OCI-LY1 (cell line): Measurements from ENCODE around the gene TMEM151A.

Experiments used
- H2AFZ ChIP-seq: fragments of 200-600 bp; sonication (generic), shearing (Covaris generic); 2 replicates; pipeline ENCODE4 v1.6.0; 2014; ENCODE audit warnings: antibody characterized with exemption, mild to moderate bottlenecking, low read length
- H3F3A ChIP-seq: fragments of 200-600 bp; sonication (generic), shearing (Covaris generic); 2 replicates; pipeline ENCODE4 v1.6.0; 2014; ENCODE audit warnings: mild to moderate bottlenecking, antibody characterized with exemption, low read length, moderate library complexity; ENCODE audit not compliant: insufficient read depth
- H3K27ac ChIP-seq: fragments of 200-600 bp; sonication (generic); 2 replicates; pipeline ENCODE4 v1.5.1; 2014; ENCODE audit warnings: low read length, mixed run types, mild to moderate bottlenecking, low read depth; ENCODE audit not compliant: poor library complexity, severe bottlenecking
- H3K27me3 ChIP-seq: fragments of 200-600 bp; sonication (generic); 2 replicates; pipeline ENCODE4 v1.6.0; 2014; ENCODE audit warnings: antibody characterized with exemption, mild to moderate bottlenecking, low read length, moderate library complexity; ENCODE audit not compliant: insufficient read depth
- H3K36me3 ChIP-seq: fragments of 200-600 bp; sonication (generic); 2 replicates; pipeline ENCODE4 v1.6.1; 2014; ENCODE audit warnings: mild to moderate bottlenecking, antibody characterized with exemption, low read length, moderate library complexity, mixed read lengths; ENCODE audit not compliant: insufficient read depth
- H3K4me1 ChIP-seq: fragments of 200-600 bp; sonication (generic); 2 replicates; pipeline ENCODE4 v1.5.1; 2014; ENCODE audit warnings: mild to moderate bottlenecking, low read length, moderate library complexity; ENCODE audit not compliant: insufficient read depth, severe bottlenecking
- H3K4me2 ChIP-seq: fragments of 200-600 bp; sonication (generic), shearing (Covaris generic); 2 replicates; pipeline ENCODE4 v1.6.1; 2014; ENCODE audit warnings: low read length
- H3K4me3 ChIP-seq: fragments of 200-600 bp; sonication (generic); 2 replicates; pipeline ENCODE4 v1.5.1; 2014; ENCODE audit warnings: low read length, low read depth, mild to moderate bottlenecking, mixed read lengths; ENCODE audit not compliant: poor library complexity, severe bottlenecking
- H3K79me2 ChIP-seq: fragments of 200-600 bp; shearing (Covaris generic); 2 replicates; pipeline ENCODE4 v1.6.1; 2016; ENCODE audit warnings: mixed run types, low read length, mixed read lengths; ENCODE audit not compliant: insufficient read depth
- H3K9ac ChIP-seq: fragments of 200-600 bp; sonication (generic), shearing (Covaris generic); 2 replicates; pipeline ENCODE4 v1.6.1; 2014; ENCODE audit warnings: mild to moderate bottlenecking, low read length, mixed read lengths
- H3K9me2 ChIP-seq: fragments of 200-600 bp; sonication (generic), shearing (Covaris generic); 2 replicates; pipeline ENCODE4 v1.6.1; 2014; ENCODE audit warnings: low read depth, mild to moderate bottlenecking, low read length, mixed read lengths
- H3K9me3 ChIP-seq: fragments of 200-600 bp; shearing (Covaris generic); 2 replicates; pipeline ENCODE4 v1.6.1; 2014; ENCODE audit warnings: low read length, mixed read lengths
- H4K20me1 ChIP-seq: fragments of 200-600 bp; sonication (generic), shearing (Covaris generic); 2 replicates; pipeline ENCODE4 v1.6.0; 2016; ENCODE audit warnings: mild to moderate bottlenecking, low read length; ENCODE audit not compliant: insufficient read depth
- CTCF ChIP-seq: fragments of 200-600 bp; sonication (generic), shearing (Covaris generic); IDR thresholded peaks from 2 replicates; pipeline ENCODE4 v1.5.1; 2017; ENCODE audit warnings: mild to moderate bottlenecking, antibody characterized with exemption, low read length, moderate library complexity, mixed read lengths
- EZH2 ChIP-seq: fragments of 200-600 bp; sonication (generic), shearing (Covaris generic); IDR thresholded peaks from 2 replicates; pipeline ENCODE4 v1.8.0; 2017; ENCODE audit warnings: borderline replicate concordance, mixed run types, mild to moderate bottlenecking, antibody characterized with exemption, low read length, moderate library complexity, mixed read lengths

The TMEM151A gene

GRCh38 chr11:66339686-66340483, 48.2 kb downstream of the TMEM151A start:
- H3K4me2 ChIP-seq = no peak overlapping the region
- no peaks in the 10 kb centered on the region for H3F3A ChIP-seq
- no peak overlapping the region for H3K4me3 ChIP-seq
- H3K79me2 ChIP-seq = peaks cover 9% of the 10 kb centered on the region
- peaks cover 51% of the 10 kb centered on the region for H3K36me3 ChIP-seq
- H3K4me1 ChIP-seq = peaks cover 14% of the 10 kb centered on the region
- no peaks in the 10 kb centered on the region; the same call in 1 of the 2 replicates for H3K27me3 ChIP-seq
- no peaks in the 10 kb centered on the region for H3K9me3 ChIP-seq
- no peaks in the 10 kb centered on the region for H4K20me1 ChIP-seq
- no peak overlapping the region for H3K9ac ChIP-seq
- no peak overlapping the region for H3K27ac ChIP-seq
- H2AFZ ChIP-seq = no peak overlapping the region
- no peaks in the 10 kb centered on the region for H3K9me2 ChIP-seq
- no peak for TF ChIP-seq EZH2
- TF ChIP-seq CTCF = no peak

- Histone ChIP-seq H3K9me3 (no peaks in the 10 kb centered on the region), H3K27ac (no peak overlapping the region), H3K9me2 (no peaks in the 10 kb centered on the region), H3K4me2 (no peak overlapping the region), H2AFZ (no peak overlapping the region), H3K4me1 (peaks cover 22% of the 10 kb centered on the region), H3K36me3 (peaks cover 51% of the 10 kb centered on the region), H3K9ac (no peak overlapping the region), H3F3A (0 out of 2 replicates have a peak, but pooled peaks cover 4% of the 10 kb centered on the region), H3K4me3 (no peak overlapping the region), H3K79me2 (peaks cover 9% of the 10 kb centered on the region), H4K20me1 (no peaks in the 10 kb centered on the region), H3K27me3 (no peaks in the 10 kb centered on the region)
- TF ChIP-seq CTCF (no peak), EZH2 (no peak)
These were observed 49.2 kb downstream of the TMEM151A start for GRCh38 chr11:66340596-66341501.

- peaks cover 51% of the 10 kb centered on the region for H3K36me3 ChIP-seq
- peaks cover 29% of the 10 kb centered on the region for H3K4me1 ChIP-seq
These were observed 49.9 kb downstream of the TMEM151A start for GRCh38 chr11:66341502-66342126.

More at GRCh38 chr11:66341502-66342126, 49.9 kb downstream of the TMEM151A start:
- Histone ChIP-seq H3K9me3 (no peaks in the 10 kb centered on the region), H3K4me3 (no peak overlapping the region), H2AFZ (no peak overlapping the region), H3K4me2 (no peak overlapping the region), H4K20me1 (no peaks in the 10 kb centered on the region), H3K79me2 (peaks cover 9% of the 10 kb centered on the region), H3K27ac (no peak overlapping the region), H3F3A (0 out of 2 replicates have a peak, but pooled peaks cover 4% of the 10 kb centered on the region), H3K27me3 (no peaks in the 10 kb centered on the region), H3K9ac (no peak overlapping the region), H3K9me2 (no peaks in the 10 kb centered on the region)
- TF ChIP-seq CTCF = no peak
